Heart right ventricle (tissue), 16 donors: ENCODE measurements around the gene ATP13A2. TPM values are rescaled to one million over a fixed set of nuclear protein-coding genes. Genes with fewer than 3 reads are reported as not detected.

Experiments used
- ATAC-seq, 8 donors: fragments of 200-7000 bp; cut with Tn5 transposase; one replicate each; pipeline ENCODE4 v1.9.1; 2020; ENCODE audit warnings: mild to moderate bottlenecking in 8 of 8, moderate library complexity in 8 of 8, moderate number of reproducible peaks in 1 of 8
- DNase-seq, 2 donors: peaks; one replicate each; pipeline ENCODE4 v3.0.0-alpha.2; 2020
- H3K27ac ChIP-seq, 10 donors: fragments of 200-600 bp; sonication (generic) in 2 of 10; one replicate each; pipeline versions ENCODE4 v1.5.0 to v1.8.0; 2020 to 2022; ENCODE audit warnings: mild to moderate bottlenecking in 3 of 10
- H3K27me3 ChIP-seq, 7 donors: fragments of 200-600 bp; one replicate each; pipeline ENCODE4 v1.8.0; 2021 to 2022; ENCODE audit warnings: mild to moderate bottlenecking in 2 of 7
- H3K36me3 ChIP-seq, 9 donors: fragments of 200-600 bp; sonication (generic) in 1 of 9; one replicate each; pipeline versions ENCODE4 v1.5.0 to v1.8.0; 2020 to 2022; ENCODE audit warnings: mild to moderate bottlenecking in 2 of 9
- H3K4me1 ChIP-seq, 9 donors: fragments of 200-600 bp; sonication (generic) in 1 of 9; one replicate each; pipeline versions ENCODE4 v1.5.0 to v1.8.0; 2020 to 2022; ENCODE audit warnings: mild to moderate bottlenecking in 4 of 9
- H3K4me3 ChIP-seq, 10 donors: fragments of 200-600 bp; sonication (generic) in 2 of 10; one replicate each; pipeline versions ENCODE4 v1.5.0 to v1.8.0; 2020 to 2022; ENCODE audit warnings: mild to moderate bottlenecking in 7 of 10, moderate library complexity in 2 of 10
- H3K9me3 ChIP-seq, 11 donors: fragments of 200-600 bp in 10 of 11; sonication (generic) in 2 of 11; one replicate each; pipeline versions ENCODE4 v1.5.0 to v1.8.0; 2013 to 2022; ENCODE audit warnings: mild to moderate bottlenecking in 2 of 11, control low read depth in 1 of 11, moderate library complexity in 1 of 11
- CTCF ChIP-seq, 9 donors: fragments of 200-600 bp; sonication (generic) in 2 of 9; IDR thresholded peaks; one replicate each; pipeline versions ENCODE4 v1.5.0 to v1.8.0; 2021 to 2022; ENCODE audit warnings: antibody characterized with exemption in 9 of 9, mild to moderate bottlenecking in 5 of 9, moderate library complexity in 1 of 9
- WGBS, 2 donors: extraction: QIAGEN DNeasy Blood & Tissue Kit; methylation state at CpG; one replicate each; pipeline ENCODE4 v1.1.7; 2013; ENCODE audit warnings: inconsistent platforms in 1 of 2; 5-methylcytosine and 5-hydroxymethylcytosine counted together
- intact Hi-C, 10 donors: fragments of 100-400 bp; cut with DNase I; formaldehyde crosslinking; loops; one replicate each; pipeline versions ENCODE4 v1.11.1 to v1.14.2; 2022
- polyA plus RNA-seq, 2 donors: library from polyadenylated mRNA; stranded (reverse); fragments of 200-250 nt; gene quantifications; one replicate each; pipeline ENCODE4 v1.2.3, GENCODE V29; 2013
- total RNA-seq, 10 donors: library from RNA; stranded (reverse); fragmentation: NEBNext Ultra II Directional in 3 of 10; extraction: Animal tissue kit (Norgen Biotek cat#: 25700) in 3 of 10; gene quantifications; one replicate each; pipeline versions ENCODE4 v1.2.1 to v1.2.4, GENCODE V29; 2021 to 2023
- donor health status: Arrhythmogenic right ventricular cardiomyopathy.
- donor health status: ischemic (EF 13 %, LVEDD 7.1; RV severe dilation, severe dysfunction).
- donor health status: healthy with polysubstance abuse.
- donor health status: DM: no; HTN: yes; CAD: no.
- donor health status: DM: no; HTN: no; CAD: no.
- donor health status: ischemic (EF 25% LVEDD 6.9; RV normal size, moderate dysfunction).
- donor health status: ischemic (EF 25% LVEDD 5.7; RV mildly dilated, moderate dysfunction).
- donor health status: healthy.
- donor health status: DM: yes; HTN: yes; CAD: no.
- donor health status: Ischemic cardiomyopathy.
- donor health status: ischemic (EF 35%, LVEDD 5.7; RV mildly dilated, moderate dysfunction).
- donor health status: nonischemic (EF 11% LVEDD 7.7; RV severe dilation, severe dysfunction).
- donor health status: DM: yes; HTN: yes; CAD: no.
- donor health status: PGD.
- donor health status: ischemic (EF 29% LVEDD 5.4; RV normal size, mild dysfunction).
- donor health status: nonischemic (EF 23%, LVEDD 6.1; RV moderate dilation, normal function).

ATP13A2 gene
- total and polyA plus RNA-seq, 12 donors: 7.2 to 20.0 (median 11.0) TPM

- no peak for ATAC-seq
- Histone ChIP-seq H3K4me3 (no peak overlapping the region), H3K27ac (no peak overlapping the region), H3K9me3 (no peaks in the 10 kb centered on the region), H3K27me3 (no peaks in the 10 kb centered on the region), H3K36me3 (peaks cover 0 to 94% (median 13%) of the 10 kb centered on the region in 9 donors), H3K4me1 (peaks cover 0 to 3% (median 0%) of the 10 kb centered on the region in 9 donors)
- intact Hi-C loops: no loop called here
- TF ChIP-seq CTCF (IDR thresholded peaks at IDR 0.05): no peak
- WGBS, 2 donors: 94 to 95% methylated on average over 22 of the region's 22 CpGs
- no peak for DNase-seq
Measured at GRCh38 chr1:16989676-16990391, 21.9 kb downstream of the ATP13A2 start.

- Histone ChIP-seq H3K4me3 (no peak overlapping the region), H3K27me3 (no peaks in the 10 kb centered on the region), H3K36me3 (peaks cover 0 to 78% (median 13%) of the 10 kb centered on the region in 9 donors), H3K27ac (no peak overlapping the region), H3K9me3 (no peaks in the 10 kb centered on the region), H3K4me1 (peaks cover 0 to 9% (median 0%) of the 10 kb centered on the region in 9 donors)
- intact Hi-C loops: no loop called here
- TF ChIP-seq CTCF (IDR thresholded peaks at IDR 0.05): no peak
- ATAC-seq (no peak), DNase-seq (no peak)
- 94 to 96% methylated on average over 13 of the region's 13 CpGs for WGBS, 2 donors
Measured at GRCh38 chr1:16988210-16988609, 23.5 kb downstream of the ATP13A2 start.

GRCh38 chr1:16986962-16987361, 24.8 kb downstream of the ATP13A2 start:
- Histone ChIP-seq H3K4me3 (no peak overlapping the region), H3K9me3 (no peaks in the 10 kb centered on the region), H3K27ac (no peak overlapping the region), H3K36me3 (peaks cover 0 to 66% (median 13%) of the 10 kb centered on the region in 9 donors), H3K27me3 (peaks cover 0 to 2% (median 0%) of the 10 kb centered on the region in 7 donors), H3K4me1 (peaks cover 0 to 9% (median 0%) of the 10 kb centered on the region in 9 donors)
- DNase-seq (no peak), ATAC-seq (no peak)
- intact Hi-C loops: no loop called here
- 75 to 80% methylated on average over 16 of the region's 16 CpGs for WGBS, 2 donors
- TF ChIP-seq CTCF (IDR thresholded peaks at IDR 0.05): peak in 3 of 9 donors; percentile 12 to 22 (median 20)

GRCh38 chr1:16986560-16986959, 25.2 kb downstream of the ATP13A2 start:
- no peak overlapping the region for H3K27ac ChIP-seq
- H3K4me1 ChIP-seq: peaks cover 0 to 9% (median 0%) of the 10 kb centered on the region in 9 donors
- TF ChIP-seq CTCF (IDR thresholded peaks at IDR 0.05): no peak
- 90 to 91% methylated on average over 22 to 23 of the region's 23 CpGs for WGBS, 2 donors
- intact Hi-C loops: no loop called here
- DNase-seq (no peak), ATAC-seq (no peak)
- H3K27me3 ChIP-seq: peaks cover 0 to 6% (median 0%) of the 10 kb centered on the region in 7 donors
- no peak overlapping the region for H3K4me3 ChIP-seq
- H3K36me3 ChIP-seq: peaks cover 0 to 62% (median 13%) of the 10 kb centered on the region in 9 donors
- no peaks in the 10 kb centered on the region for H3K9me3 ChIP-seq
